Activated naive CD4-positive, alpha-beta T cell treated with anti-CD3 and anti-CD28 coated beads, Interleukin-2, amount 50 U/mL, for 72 hours (primary cell): ENCODE data around the gene SYNPO2. TPM values are rescaled to one million over a fixed set of nuclear protein-coding genes. Genes with fewer than 3 reads are reported as not detected.

Experiments
- ATAC-seq, 2 donors: fragments of 150-1000 bp; cut with Tn5 transposase; 2 replicates each; pipeline ENCODE4 v1.10.0; 2021; ENCODE audit warnings: mild to moderate bottlenecking in 2 of 2, moderate library complexity in 2 of 2
- DNase-seq, 2 donors: peaks; one replicate each; pipeline ENCODE4 v3.0.0; 2021 to 2022; ENCODE audit warnings: low spot score in 2 of 2
- H3K27ac Mint-ChIP-seq, 2 donors: one replicate each; pipeline ENCODE4 v1.8.0; 2022; ENCODE audit warnings: mild to moderate bottlenecking in 2 of 2, mixed read lengths in 2 of 2
- H3K36me3 Mint-ChIP-seq, 2 donors: one replicate each; pipeline ENCODE4 v1.8.0; 2022; ENCODE audit warnings: mixed read lengths in 2 of 2
- H3K9me3 Mint-ChIP-seq, 2 donors: one replicate each; pipeline ENCODE4 v1.8.0; 2022; ENCODE audit warnings: mixed read lengths in 2 of 2
- total RNA-seq, 2 donors: library from RNA; stranded (reverse); gene quantifications; one replicate each; pipeline ENCODE4 v1.2.3, GENCODE V29; 2022

The SYNPO2 gene
- under 1 TPM; 0.18 to 0.27 TPM for total RNA-seq

- no peaks in the 10 kb centered on the region for H3K36me3 Mint-ChIP-seq
- H3K9me3 Mint-ChIP-seq = no peaks in the 10 kb centered on the region
- H3K27ac Mint-ChIP-seq = no peak within 1 kb of the TSS
- ATAC-seq (peak; percentile 63 to 85), DNase-seq (peak in 1 of 2 donors; percentile 45)
These were observed at the start of gene SYNPO2 for GRCh38 chr4:118888666-118889311. TSS of gene SYNPO2 (plus strand) at chr4:118888854. CDS start at chr4:118889037, 183 bp downstream.

GRCh38 chr4:118839221-118839927, 49.3 kb upstream of the SYNPO2 start:
- H3K27ac Mint-ChIP-seq = no peak overlapping the region
- DNase-seq = no peak
- peaks cover 6 to 16% of the 10 kb centered on the region in 2 donors for H3K36me3 Mint-ChIP-seq
- ATAC-seq = no peak
- no peaks in the 10 kb centered on the region for H3K9me3 Mint-ChIP-seq

- H3K9me3 Mint-ChIP-seq = no peaks in the 10 kb centered on the region
- ATAC-seq (peak; percentile 50 to 87), DNase-seq (no peak)
- H3K36me3 Mint-ChIP-seq = no peaks in the 10 kb centered on the region
- H3K27ac Mint-ChIP-seq = no peak overlapping the region
These were observed 46.6 kb upstream of the SYNPO2 start for GRCh38 chr4:118842055-118842454.

- H3K36me3 Mint-ChIP-seq = no peaks in the 10 kb centered on the region
- DNase-seq = no peak
- no peak for ATAC-seq
- H3K27ac Mint-ChIP-seq = no peak overlapping the region
- no peaks in the 10 kb centered on the region for H3K9me3 Mint-ChIP-seq
These were observed 45.4 kb upstream of the SYNPO2 start for GRCh38 chr4:118843237-118843636.

GRCh38 chr4:118845552-118846050, 43.1 kb upstream of the SYNPO2 start:
- H3K36me3 Mint-ChIP-seq = peaks cover 7 to 9% of the 10 kb centered on the region in 2 donors
- no peak overlapping the region for H3K27ac Mint-ChIP-seq
- DNase-seq = no peak
- H3K9me3 Mint-ChIP-seq = peaks cover 7 to 8% of the 10 kb centered on the region in 2 donors
- no peak for ATAC-seq

GRCh38 chr4:118846979-118847378, 41.7 kb upstream of the SYNPO2 start:
- DNase-seq = no peak
- ATAC-seq = no peak
- no peak overlapping the region for H3K27ac Mint-ChIP-seq
- peaks cover 10 to 17% of the 10 kb centered on the region in 2 donors for H3K36me3 Mint-ChIP-seq
- H3K9me3 Mint-ChIP-seq = peaks cover 9% of the 10 kb centered on the region in 2 donors

- Mint-ChIP-seq H3K36me3 (peaks cover 10 to 23% of the 10 kb centered on the region in 2 donors), H3K27ac (no peak overlapping the region), H3K9me3 (peaks cover 9% of the 10 kb centered on the region in 2 donors)
- DNase-seq (no peak), ATAC-seq (no peak)
These were observed 40.4 kb upstream of the SYNPO2 start for GRCh38 chr4:118848242-118848641.

- DNase-seq (no peak), ATAC-seq (no peak)
- Mint-ChIP-seq H3K36me3 (peaks cover 10 to 23% of the 10 kb centered on the region in 2 donors), H3K9me3 (peaks cover 9 to 12% of the 10 kb centered on the region in 2 donors), H3K27ac (no peak overlapping the region)
These were observed 39.8 kb upstream of the SYNPO2 start for GRCh38 chr4:118848901-118849300.

- DNase-seq (no peak), ATAC-seq (peak; percentile 28 to 36)
- H3K36me3 Mint-ChIP-seq = peaks cover 10 to 23% of the 10 kb centered on the region in 2 donors
- peak overlapping the region; percentile 92 to 96 for H3K27ac Mint-ChIP-seq
- peaks cover 9 to 12% of the 10 kb centered on the region in 2 donors for H3K9me3 Mint-ChIP-seq
These were observed 38.7 kb upstream of the SYNPO2 start for GRCh38 chr4:118849867-118850487.

GRCh38 chr4:118850488-118851173, 38.0 kb upstream of the SYNPO2 start:
- peak overlapping the region; percentile 92 to 96 for H3K27ac Mint-ChIP-seq
- H3K9me3 Mint-ChIP-seq = peaks cover 9 to 12% of the 10 kb centered on the region in 2 donors
- H3K36me3 Mint-ChIP-seq = peaks cover 10 to 23% of the 10 kb centered on the region in 2 donors
- ATAC-seq = peak; percentile 86 to 92
- no peak for DNase-seq

- DNase-seq = no peak
- no peaks in the 10 kb centered on the region for H3K36me3 Mint-ChIP-seq
- peak overlapping the region in 1 of 2 donors; percentile 1 for H3K27ac Mint-ChIP-seq
- no peak for ATAC-seq
- peaks cover 0 to 3% of the 10 kb centered on the region in 2 donors for H3K9me3 Mint-ChIP-seq
These were observed 30.9 kb upstream of the SYNPO2 start for GRCh38 chr4:118857760-118858159.

GRCh38 chr4:118858779-118859178, 29.9 kb upstream of the SYNPO2 start:
- Mint-ChIP-seq H3K9me3 (no peaks in the 10 kb centered on the region), H3K27ac (no peak overlapping the region), H3K36me3 (no peaks in the 10 kb centered on the region)
- ATAC-seq (no peak), DNase-seq (no peak)

- DNase-seq (no peak), ATAC-seq (peak; percentile 44 to 61)
- H3K36me3 Mint-ChIP-seq = no peaks in the 10 kb centered on the region
- no peaks in the 10 kb centered on the region for H3K9me3 Mint-ChIP-seq
- no peak overlapping the region for H3K27ac Mint-ChIP-seq
These were observed 23.5 kb upstream of the SYNPO2 start for GRCh38 chr4:118865091-118865708.

- H3K27ac Mint-ChIP-seq = no peak overlapping the region
- no peak for ATAC-seq
These were observed 22.2 kb upstream of the SYNPO2 start for GRCh38 chr4:118866442-118866841.

GRCh38 chr4:118867311-118868067, 21.2 kb upstream of the SYNPO2 start:
- no peak overlapping the region for H3K27ac Mint-ChIP-seq
- no peak for ATAC-seq
- no peaks in the 10 kb centered on the region for H3K9me3 Mint-ChIP-seq
- no peak for DNase-seq
- no peaks in the 10 kb centered on the region for H3K36me3 Mint-ChIP-seq

More at GRCh38 chr4:118866442-118866841, 22.2 kb upstream of the SYNPO2 start:
- H3K36me3 Mint-ChIP-seq = no peaks in the 10 kb centered on the region
- H3K9me3 Mint-ChIP-seq = no peaks in the 10 kb centered on the region
- no peak for DNase-seq
